ENCODE data around the gene CHD9. TPM values are rescaled to one million over a fixed set of nuclear protein-coding genes. Genes with fewer than 3 reads are reported as not detected.

The CHD9 gene
- total and polyA plus RNA-seq, 9 of the 15 experiments (the other 6 are each of a cell fraction or from before 2014, with no cell fraction given), result 29.0 to 69.3 (median 40.6) TPM

GRCh38 chr16:53129281-53130158, 74.7 kb downstream of the CHD9 start (continued):
- no peak for TF ChIP-seq NCOA2 (IDR thresholded peaks at IDR 0.05; ENCODE audit: partially characterized antibody in 2 of 2)
- no peak for TF ChIP-seq ZNF134 (CRISPR knock-in tag; conservative IDR thresholded peaks at IDR 0.05)
- no peak for TF ChIP-seq TCFL5 (CRISPR knock-in tag; conservative IDR thresholded peaks at IDR 0.05)
- peak; percentile 13; the same call in 1 of the 2 replicates for TF ChIP-seq DPF2 (IDR thresholded peaks at IDR 0.05)
- no peak for TF ChIP-seq TEAD1 (CRISPR knock-in tag; IDR thresholded peaks at IDR 0.05)
- TF ChIP-seq ID3 (CRISPR knock-in tag; IDR thresholded peaks at IDR 0.05), result no peak
- no peak for TF ChIP-seq ID3 (tag; IDR thresholded peaks at IDR 0.05)
- TF ChIP-seq ZNF76 (CRISPR knock-in tag; IDR thresholded peaks at IDR 0.05; ENCODE audit: borderline replicate concordance), result no peak
- TF ChIP-seq RAD21 (CRISPR knock-in tag; conservative IDR thresholded peaks at IDR 0.05 in 1 of 2, IDR thresholded peaks at IDR 0.05 in 1 of 2), result peak in 1 of 2 experiments; percentile 9; a peak in 1 of 4 replicates
- TF ChIP-seq FOXP4 (CRISPR knock-in tag; IDR thresholded peaks at IDR 0.05; ENCODE audit: borderline replicate concordance), result no peak
- TF ChIP-seq CTCF (IDR thresholded peaks at IDR 0.05 in 2 of 3, conservative IDR thresholded peaks at IDR 0.05 in 1 of 3; ENCODE audit: insufficient read depth in 2 of 3, low read depth in 1 of 3, low read length in 3 of 3), result 0 out of 6 replicates have a peak, but pooled peaks of 1 of the 3 experiments have one; percentile 1
- no peak for TF ChIP-seq POU5F1 (IDR thresholded peaks at IDR 0.05; ENCODE audit: borderline replicate concordance, low read depth, low read length, partially characterized antibody)
- peak; percentile 8; the same call in 1 of the 2 replicates for TF ChIP-seq AFF4 (CRISPR knock-in tag; IDR thresholded peaks at IDR 0.05)
- TF ChIP-seq ZFX (CRISPR knock-in tag; IDR thresholded peaks at IDR 0.05), result peak; percentile 28; the same call in 1 of the 2 replicates
- no peak for TF ChIP-seq U2AF1 (optimal IDR thresholded peaks at IDR 0.05; ENCODE audit: low read depth, low read length)
- 0 out of 2 replicates have a peak, but pooled peaks have one; percentile 47 for TF ChIP-seq E2F1 (CRISPR knock-in tag; IDR thresholded peaks at IDR 0.05)
